HG03135 (cell line): ENCODE measurements around the gene HIC1.

Source experiments
- ATAC-seq: cut with Tn5 transposase; IDR thresholded peaks from one replicate; pipeline ENCODE4 v1.9.1; 2021; ENCODE audit warnings: mild to moderate bottlenecking, moderate library complexity; ENCODE audit not compliant: unreplicated experiment

HIC1 gene

DNA sequence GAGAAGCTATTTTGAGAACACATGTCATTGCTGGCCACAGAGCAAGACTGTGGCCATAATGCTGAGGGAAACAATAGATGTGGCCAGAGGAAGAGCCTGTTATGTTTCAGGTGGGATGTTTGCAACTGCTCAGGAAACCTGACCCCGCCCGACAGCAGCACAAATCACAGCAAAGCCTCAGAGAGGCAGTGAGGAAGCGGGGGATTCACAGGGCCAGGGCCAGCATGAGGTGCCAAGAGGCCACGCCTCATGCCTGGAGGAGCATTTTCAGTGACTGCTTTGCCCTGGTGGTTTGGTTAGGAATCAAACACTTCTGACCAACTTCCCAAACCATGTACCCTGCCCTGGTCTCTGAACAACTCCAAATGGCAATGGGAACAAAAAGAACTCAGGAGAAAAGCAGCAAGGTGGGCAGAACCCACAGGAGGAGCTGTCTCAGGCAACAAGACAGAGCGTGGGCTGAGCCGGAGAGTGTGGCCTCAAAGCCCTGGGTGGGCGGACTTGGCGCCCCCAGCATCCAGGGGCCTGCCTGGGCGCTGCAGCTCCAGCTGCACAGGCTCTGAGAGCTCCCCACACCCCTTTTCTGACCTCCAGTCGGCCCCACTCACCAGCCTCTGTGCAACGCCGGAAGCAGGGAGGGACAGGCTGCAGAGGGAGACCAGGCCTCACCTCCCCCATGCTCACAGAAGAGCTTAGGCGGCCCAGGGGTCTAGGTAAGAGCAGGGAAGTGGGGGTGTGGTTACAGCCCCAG lies 20.6 kb downstream of the HIC1 start:
- no peak for ATAC-seq

DNA sequence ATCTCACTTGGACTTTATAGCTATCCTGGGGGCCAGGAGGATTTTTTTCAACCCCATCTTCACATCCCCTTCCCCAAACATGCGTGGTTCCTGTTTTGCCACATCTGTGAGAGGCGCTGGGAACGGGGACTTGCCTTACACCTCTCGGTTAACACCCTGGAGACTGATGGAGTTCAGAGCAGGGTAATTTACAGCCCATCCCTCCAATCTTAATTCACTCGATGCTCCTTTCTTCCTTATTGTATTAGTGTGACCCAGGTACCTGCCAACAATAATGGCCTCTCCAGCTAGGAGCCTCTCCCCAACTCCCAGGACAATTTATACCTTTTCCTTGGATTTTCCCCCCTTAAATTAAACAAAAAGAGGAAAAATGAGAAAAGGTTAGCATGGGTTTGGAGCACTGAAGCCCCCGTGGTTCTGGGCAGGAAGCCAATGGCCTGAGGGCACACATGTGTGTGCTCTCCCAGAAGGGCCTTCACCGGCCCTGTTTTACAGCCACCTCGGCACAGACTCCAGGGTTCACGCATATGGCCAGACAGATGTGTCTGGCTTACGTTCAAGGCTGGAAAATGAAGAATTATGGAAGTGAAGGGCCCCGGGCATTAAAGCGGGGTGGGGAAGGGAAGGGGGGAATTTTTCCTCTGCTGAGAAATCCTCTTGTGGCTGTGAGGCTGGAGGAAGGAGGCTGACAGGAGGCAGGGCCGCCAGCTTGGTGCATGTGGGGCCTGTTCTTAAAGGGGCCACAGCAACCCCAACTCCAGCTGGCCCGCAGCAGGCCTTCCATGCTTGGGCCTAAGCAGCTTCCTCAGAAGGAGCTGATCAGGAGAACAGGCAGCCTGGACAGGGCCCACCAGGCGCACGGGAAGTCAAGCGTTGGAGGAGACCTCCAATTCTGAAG lies 21.4 kb downstream of the HIC1 start:
- no peak for ATAC-seq

DNA sequence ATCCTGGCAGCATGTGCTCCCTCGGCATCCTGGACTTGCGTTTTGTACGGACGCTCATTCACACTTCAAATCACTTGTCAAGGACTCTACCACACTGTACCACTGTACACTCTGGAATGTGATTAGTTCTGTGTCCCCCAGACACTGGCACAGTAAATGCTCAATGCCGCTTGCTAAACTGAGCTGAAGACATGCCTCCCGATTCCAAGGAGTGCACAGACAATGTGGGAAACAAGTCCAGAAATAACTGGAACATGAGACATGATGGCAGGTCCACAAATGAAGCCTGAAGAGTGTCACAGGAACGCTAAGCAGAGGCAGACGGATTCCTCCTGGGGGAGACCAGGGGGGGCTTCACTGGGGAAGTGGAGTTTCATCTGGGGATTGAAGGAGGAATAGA lies 22.1 kb downstream of the HIC1 start:
- no peak for ATAC-seq

DNA sequence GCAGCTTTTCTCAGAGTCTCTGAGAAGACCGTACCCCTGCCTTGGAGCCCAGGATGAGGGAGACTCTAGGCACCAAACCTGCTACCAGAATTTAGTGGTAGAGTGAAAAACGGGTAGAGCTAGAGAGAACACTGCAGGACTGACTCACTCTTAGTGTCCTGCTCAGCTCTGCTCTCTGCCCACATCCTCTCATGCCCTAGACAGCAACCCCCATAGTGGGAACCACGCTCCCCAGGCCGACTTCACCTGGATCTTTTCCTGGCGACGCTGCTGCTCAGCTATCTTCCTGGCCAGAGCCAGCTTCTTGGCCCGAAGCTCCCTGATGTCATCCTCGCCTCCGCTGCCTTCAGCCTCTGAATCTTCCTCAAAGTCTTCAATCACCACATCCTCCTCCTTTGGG lies 26.7 kb downstream of the HIC1 start:
- no peak for ATAC-seq

DNA sequence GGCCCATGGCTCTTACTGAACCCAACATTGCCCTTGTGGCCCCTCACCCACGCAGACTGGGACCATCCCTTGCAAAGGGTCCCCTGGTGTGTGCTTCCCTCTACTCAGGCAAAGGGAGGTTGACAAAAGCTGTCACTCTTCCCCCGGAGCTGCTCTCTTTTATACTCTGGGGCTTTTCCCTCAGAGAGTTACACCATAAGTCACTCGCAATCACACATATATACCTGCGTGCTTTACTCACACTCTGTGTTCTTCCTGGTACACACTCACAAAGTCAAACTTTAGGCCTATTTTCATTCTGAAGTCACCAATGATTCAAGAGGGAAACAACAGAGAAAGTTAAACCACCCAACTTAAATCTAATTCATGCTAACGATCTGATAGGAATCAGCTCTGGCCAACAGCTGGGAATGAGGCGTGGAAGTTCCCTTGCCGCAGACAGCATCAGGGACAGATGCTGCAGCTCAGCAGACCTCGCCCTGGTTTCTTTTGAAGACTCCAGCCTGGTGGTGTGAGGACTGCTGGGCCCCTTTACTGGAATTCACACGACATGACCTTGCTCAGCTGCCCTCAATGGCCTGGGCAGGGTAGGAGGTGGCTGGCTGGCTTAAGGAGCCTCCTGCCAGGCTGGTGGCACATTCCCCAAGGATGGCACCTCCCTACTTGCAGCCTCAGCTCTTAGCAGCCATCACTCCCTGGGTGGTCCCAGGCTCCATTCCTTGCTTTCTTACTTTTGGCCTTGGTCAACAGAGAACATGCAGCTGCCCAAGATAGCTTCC lies 27.3 kb downstream of the HIC1 start:
- ATAC-seq: no peak

DNA sequence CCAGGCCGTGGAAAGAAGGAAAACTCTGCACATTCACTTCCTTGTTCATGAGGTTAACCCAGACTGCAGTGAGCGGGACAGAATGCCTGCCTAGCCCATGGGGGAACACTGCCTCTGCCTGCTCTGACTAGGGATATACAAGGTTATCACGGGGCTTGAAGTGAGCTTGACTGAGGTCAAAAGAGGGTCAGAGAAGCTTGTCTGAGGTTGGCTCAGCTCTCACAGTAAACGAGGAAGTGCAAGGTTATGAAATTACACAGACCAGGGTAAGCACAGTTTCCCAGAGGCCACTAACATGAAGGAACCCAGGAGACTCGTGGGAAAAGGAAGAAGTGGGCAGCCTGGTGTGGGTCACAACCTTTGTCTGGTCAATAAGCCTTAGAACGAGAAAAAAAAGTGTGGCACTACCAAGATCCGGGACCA lies 28.7 kb downstream of the HIC1 start:
- ATAC-seq: no peak

DNA sequence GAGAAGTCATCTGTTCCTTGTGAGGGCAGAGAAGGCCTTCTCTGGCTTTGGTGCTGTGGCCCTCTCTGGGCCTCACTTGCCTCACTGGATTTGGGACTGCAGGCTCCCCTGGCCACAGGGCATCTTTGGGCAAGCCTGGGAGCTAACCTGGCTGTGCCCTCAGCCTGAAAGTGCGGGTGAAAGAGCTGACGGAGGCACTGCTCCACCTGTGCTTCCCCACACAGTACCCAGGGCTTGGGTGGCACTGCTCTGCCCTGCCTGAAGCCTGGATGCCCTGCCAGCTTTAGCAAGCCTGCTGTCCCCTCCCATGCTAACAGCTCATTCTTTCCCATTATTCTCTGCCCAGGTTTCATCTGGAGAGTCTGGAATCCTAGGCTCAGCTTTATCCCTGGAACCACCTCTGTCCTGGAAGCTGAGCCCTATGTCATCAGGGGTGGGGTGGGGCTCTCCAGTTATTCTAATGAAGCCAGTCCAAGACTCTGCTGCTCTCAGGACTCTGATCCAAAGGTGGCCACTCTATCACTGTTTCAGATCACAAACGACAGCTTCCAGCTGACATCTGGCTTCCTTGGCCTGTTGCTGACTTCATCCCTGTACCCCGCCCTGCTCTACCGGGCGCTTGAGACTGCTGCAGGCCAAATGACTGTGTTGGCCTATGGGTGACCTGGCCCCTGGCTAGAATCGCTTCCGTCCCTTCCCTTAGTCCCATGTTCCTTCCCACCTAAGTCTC lies 29.3 kb downstream of the HIC1 start:
- no peak for ATAC-seq

DNA sequence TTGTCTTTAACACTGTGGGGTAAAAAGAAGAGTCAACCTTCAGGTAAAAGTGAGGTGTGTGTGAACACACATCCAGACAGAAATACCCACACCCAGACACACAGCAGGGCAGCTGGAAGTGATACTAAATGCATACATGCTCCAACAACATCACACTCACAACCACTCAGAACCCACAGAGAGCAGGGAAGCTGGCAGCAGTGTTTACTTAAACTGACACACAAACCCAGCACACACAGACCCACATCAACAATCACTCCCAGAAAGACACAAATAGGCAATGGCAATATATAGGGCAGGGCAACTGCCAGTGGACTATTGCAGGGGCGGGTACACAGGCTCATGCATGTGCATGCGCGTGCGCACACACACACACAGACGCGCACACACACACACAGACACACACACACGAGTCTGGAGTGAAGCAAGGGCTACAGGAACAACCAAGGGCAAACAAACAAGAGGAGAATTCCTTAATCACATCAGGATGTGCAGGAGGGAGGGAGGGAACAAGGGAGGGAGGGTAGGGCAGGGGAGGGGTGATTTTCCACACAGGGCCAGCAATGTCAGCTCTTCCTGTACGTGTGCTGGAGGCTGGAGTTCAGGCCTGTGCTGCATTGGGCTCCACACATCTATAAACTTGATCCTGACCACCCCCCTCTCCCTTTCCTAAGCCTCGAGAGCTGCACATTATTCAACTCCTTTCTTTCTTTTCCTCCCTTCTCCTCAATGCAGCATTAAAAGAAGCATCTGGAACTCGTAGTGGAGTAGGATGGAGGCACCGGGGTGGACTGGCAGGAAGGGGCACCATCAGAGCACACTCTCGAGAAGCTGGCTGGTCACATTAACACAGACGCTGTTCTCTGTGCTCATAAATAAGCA lies 30.1 kb downstream of the HIC1 start:
- ATAC-seq: no peak

DNA sequence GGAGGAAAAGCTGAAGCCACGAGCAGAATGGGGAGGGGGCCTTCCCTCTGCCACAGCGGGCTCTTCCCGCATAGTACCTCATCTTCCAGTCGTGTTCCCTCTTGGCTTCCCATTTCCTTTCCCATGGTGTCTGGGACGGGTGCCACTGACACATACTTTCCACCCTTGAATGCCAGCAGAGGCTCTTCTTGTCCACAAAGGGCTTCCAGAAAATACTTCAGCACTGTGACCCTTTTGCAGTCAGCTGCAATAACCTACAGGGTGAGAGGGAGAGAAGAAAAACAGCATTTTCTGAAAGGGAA lies 30.7 kb downstream of the HIC1 start:
- ATAC-seq: no peak

DNA sequence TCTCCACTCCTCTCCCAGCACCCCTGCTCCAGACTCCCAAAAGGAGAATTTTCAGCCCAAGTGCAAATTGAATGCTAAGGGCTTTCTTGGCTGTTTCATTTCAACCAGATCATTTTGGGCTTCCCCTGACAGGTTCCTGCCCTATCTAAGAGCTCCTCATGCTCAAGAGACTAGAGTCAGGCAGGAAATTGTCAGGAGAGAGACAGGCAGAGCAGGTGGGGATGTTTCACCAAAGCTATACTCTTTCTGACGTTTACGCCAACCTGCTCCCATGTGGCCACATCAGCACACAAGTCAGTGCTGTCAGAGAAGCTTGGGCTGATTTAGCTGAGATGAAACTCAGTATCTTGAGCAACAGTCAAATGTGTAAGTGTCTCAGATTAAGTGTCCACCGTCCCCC lies 31.4 kb downstream of the HIC1 start:
- ATAC-seq: no peak

DNA sequence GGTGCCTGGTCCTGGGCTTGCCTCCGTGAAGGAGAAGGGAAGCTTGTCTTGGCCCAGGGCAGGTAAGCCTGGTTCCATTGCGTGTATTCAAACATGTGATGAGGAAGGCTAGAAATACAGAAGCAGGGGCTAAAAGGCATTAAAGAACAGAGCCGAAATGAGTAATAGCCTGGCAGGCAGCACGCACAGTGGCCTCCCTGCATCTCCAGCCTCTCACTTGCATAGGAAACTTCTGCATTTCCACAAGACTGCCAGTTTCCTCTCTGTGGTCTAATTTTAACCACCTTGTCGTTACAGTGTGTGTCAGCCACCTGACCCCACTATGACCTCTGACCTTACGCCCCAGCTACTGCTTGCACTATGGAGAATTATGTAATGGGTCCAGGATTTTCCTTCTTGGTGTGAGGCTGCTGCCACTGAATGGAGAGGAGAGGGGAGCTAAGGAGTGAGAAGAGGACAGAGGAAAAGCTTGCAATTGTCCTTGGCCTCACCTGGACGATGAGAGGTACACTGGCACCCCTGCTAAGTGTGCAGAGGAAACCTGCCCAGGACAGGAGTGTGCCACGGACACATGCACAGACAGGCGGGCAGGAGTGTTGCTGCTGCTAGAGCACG lies 32.8 kb downstream of the HIC1 start:
- ATAC-seq: peak; percentile 41

DNA sequence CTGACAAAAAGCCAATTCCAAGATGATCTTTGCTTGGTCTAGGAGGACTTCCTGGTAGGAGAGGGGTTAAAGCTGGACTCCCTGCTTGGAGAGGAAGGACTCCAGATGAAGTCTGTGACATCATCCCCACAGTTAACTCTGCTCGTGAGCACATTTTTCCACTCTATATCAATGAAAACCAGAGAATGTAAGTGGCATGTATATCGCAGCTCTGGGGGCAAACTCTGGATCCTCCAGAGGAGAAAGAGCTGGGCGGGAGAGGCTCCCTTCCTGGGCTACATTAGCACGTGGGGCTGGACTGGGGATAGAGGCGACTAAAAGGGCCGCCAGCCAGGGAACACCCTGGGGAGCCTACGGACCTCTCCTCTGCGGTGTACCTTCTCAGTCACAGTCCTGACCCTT lies 34.1 kb downstream of the HIC1 start:
- ATAC-seq: peak; percentile 33

DNA sequence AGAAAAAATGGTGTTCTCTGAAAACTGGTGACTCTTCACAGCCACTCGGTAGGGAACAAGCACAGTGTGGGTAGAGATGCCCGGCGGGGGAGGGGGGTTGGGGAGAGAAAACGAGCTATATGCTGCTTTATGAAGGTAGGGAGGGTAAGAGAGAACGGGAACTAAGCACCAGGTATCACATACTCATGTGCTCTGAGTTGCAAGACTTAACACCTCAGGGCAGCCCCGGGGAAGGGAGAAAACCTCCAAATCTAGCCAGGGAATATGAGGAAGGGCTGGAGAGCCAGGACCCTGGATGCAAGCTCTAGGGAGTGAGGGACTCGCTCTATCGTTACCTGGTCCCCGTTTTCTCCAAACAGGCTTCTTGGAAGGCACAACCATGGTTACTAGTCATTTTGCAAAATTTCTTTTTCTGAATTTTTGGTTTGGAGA lies 35.3 kb downstream of the HIC1 start:
- ATAC-seq: no peak

DNA sequence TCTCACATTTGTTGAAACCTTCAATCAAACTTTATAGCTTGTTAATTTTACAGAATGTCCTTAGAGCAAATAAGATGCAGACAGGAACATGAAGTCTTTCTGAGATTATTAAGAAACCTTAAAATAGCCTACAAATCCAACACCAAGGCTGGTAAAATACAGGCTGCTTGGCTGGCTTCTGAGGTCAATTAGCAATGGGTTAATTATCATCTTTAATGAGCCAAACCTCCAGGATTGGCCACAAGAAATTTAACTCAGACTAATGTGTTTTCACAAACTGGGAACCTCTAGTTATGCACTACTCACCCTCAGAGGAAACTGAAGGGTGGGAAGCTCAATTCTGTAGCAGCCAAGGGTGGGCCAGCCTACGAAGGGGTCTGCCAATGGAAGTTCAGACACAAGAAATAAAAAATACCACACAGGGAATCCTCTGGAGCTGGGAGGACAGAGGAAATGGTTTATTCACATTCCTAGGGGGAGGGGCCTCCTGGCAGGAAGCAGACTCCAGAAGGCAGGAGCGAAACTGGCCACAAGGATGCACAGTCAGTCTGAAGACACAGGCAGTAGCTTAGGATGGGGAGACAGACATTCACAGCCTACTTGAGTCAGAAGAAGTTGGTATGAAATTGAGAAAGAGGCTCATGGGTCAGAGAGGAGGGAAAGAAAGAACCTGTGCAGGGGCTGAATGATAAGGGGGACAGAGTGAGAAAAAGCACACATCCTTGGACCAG lies 36.1 kb downstream of the HIC1 start:
- no peak for ATAC-seq

DNA sequence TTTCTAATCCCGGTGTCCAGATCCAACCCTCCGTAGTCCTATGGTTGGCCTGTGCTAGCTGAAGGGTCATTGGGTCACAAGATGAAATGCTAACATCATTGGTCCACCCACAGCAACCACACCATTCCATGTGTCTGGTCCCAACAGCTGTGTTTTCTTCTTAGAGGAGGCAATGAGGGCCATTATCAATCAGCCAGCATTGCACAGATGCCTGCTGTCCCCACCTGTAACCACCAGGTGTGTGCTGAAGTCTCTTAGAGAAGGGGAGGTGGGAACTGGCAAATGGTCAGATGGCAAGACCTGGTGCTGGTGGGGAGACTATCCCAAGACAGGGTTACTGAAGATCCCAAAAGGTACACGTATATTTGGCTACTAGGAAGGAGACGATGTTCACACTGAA lies 37.4 kb downstream of the HIC1 start:
- ATAC-seq: no peak

DNA sequence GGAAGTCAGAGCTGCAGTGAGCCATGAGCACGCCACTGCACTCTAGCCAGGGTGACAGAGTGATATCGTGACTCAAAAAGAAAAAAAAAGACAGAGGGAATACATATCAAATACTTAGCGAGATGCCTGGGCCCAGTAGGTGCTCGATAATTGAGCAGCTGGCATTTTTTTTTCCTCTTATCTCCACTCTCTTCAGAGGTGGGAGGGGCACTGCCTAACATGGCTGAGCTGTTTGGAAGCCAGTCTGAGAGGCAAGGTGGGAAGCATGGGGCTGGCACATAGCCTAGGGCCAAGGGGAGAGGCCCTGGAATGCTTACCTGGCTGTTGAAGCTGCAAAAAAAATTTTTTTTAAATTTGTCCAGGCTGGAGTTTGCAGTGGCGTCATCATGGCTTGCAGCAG lies 38.4 kb downstream of the HIC1 start:
- no peak for ATAC-seq

DNA sequence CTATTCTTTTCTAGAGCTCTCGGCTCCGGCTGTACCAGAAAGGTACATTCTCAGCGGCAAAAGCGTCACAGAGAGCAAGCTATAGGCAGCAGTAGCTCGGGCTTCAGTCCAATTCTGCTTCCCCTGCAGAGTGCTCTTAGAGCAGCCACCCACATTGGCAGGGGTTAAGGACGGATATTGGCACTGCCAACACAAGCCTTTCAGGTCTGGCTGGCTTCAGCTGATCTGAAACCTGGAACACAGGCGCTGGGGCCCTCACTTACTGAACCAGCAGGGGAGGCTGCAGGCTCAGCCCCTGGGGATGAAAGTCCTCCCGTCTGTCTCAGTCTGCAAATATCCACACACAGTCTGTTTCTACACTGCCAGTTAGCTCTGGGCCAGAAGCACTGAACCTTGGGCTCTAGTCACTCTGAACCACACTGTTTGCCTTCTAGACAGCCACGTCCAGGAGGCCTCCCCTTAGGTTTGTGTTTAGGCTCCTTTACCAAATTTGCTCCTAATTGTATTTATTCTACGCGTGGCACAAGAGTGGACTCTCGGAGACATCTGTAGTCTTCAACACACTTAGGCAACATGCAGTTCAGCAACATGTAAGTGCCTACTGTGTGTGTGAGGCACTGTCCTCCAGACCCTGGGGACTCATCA lies 40.1 kb downstream of the HIC1 start:
- no peak for ATAC-seq

DNA sequence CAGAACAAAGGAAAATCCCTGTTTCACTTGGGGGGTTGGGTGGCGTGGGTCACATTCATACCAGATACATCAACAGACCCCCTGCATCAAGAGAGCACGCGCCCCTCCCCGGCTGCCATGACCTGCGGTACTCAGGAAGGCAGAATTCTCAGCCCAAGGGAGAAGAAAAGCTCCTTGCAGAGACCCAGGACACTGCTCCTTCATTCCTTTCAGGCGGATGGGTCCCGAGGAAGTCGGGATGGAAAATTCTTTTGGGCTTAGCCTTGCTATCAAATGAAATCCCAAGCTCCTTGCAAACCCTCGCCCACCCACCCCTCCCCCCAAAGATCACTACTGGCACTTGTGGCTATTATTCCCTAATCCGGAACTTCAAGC lies 40.6 kb downstream of the HIC1 start:
- ATAC-seq: no peak
